Measurements from ENCODE around the gene MOSPD3. TPM values are rescaled to one million over a fixed set of nuclear protein-coding genes. Genes with fewer than 3 reads are reported as not detected.

Gene MOSPD3
- total and polyA plus RNA-seq, 8 donors, result 4.0 to 30.7 (median 20.4) TPM; not detected in 1

- Histone ChIP-seq H3K4me1 (peaks cover 35 to 54% (median 49%) of the 10 kb centered on the region in 4 donors), H3K27ac (peak overlapping the region; percentile 95 to 99 (median 99)), H3K27me3 (peaks cover 0 to 8% (median 0%) of the 10 kb centered on the region in 3 donors), H3K9me3 (no peaks in the 10 kb centered on the region), H3K4me3 (peak overlapping the region; percentile 70 to 97 (median 90)), H3K36me3 (peaks cover 20 to 30% (median 27%) of the 10 kb centered on the region in 4 donors)
- 2 to 5% (median 4%) methylated on average over 19 to 20 of the region's 20 CpGs for WGBS, 5 donors
- peak; percentile 43 to 86 for DNase-seq
- TF ChIP-seq EP300 (IDR thresholded peaks at IDR 0.05) (no peak), CTCF (IDR thresholded peaks at IDR 0.05) (no peak), POLR2A (IDR thresholded peaks at IDR 0.05) (no peak), POLR2AphosphoS5 (IDR thresholded peaks at IDR 0.05) (no peak)
- intact Hi-C loops (cut with DNase I; ENCODE audit: low total_unique reads), result no loop called here
Measured at GRCh38 chr7:100584683-100585510, 27.4 kb upstream of the MOSPD3 start.

- Histone ChIP-seq H3K27ac (peak within 1 kb of the TSS; percentile 95 to 99 (median 99)), H3K27me3 (peaks cover 0 to 16% (median 0%) of the 10 kb centered on the region in 3 donors), H3K4me1 (peaks cover 35 to 54% (median 49%) of the 10 kb centered on the region in 4 donors), H3K9me3 (no peaks in the 10 kb centered on the region), H3K4me3 (peak within 1 kb of the TSS; percentile 88 to 97 (median 90)), H3K36me3 (peaks cover 17 to 22% (median 20%) of the 10 kb centered on the region in 4 donors)
- intact Hi-C loops (cut with DNase I; ENCODE audit: low total_unique reads), result no loop called here
- 0 to 1% (median 0%) methylated on average over 23 to 61 of the region's 61 CpGs for WGBS, 5 donors
- TF ChIP-seq EP300 (IDR thresholded peaks at IDR 0.05) (peak; percentile 39), CTCF (IDR thresholded peaks at IDR 0.05) (no peak), POLR2AphosphoS5 (IDR thresholded peaks at IDR 0.05) (peak; percentile 95 to 99 (median 98)), POLR2A (IDR thresholded peaks at IDR 0.05) (peak in 2 of 4 donors; percentile 92 to 96)
- DNase-seq, result peak; percentile 73 to 82
Measured at GRCh38 chr7:100585511-100586265, 26.7 kb upstream of the MOSPD3 start, which contains the start of gene LRCH4. LRCH4 (minus strand) TSS chr7:100586129; CDS start chr7:100586100, 29 bp downstream.

- H3K9me3 ChIP-seq, result no peaks in the 10 kb centered on the region
- peaks cover 0 to 17% (median 0%) of the 10 kb centered on the region in 3 donors for H3K27me3 ChIP-seq
- H3K36me3 ChIP-seq, result peaks cover 9 to 14% (median 12%) of the 10 kb centered on the region in 4 donors
- H3K4me1 ChIP-seq, result peaks cover 35 to 51% (median 49%) of the 10 kb centered on the region in 4 donors
- peak; percentile 99 to 100 for DNase-seq
- TF ChIP-seq POLR2A (IDR thresholded peaks at IDR 0.05) (no peak), POLR2AphosphoS5 (IDR thresholded peaks at IDR 0.05) (peak in 1 of 3 donors; percentile 44)
- H3K4me3 ChIP-seq, result peak within 1 kb of the TSS; percentile 88 to 97 (median 90)
- 0 to 1% (median 0%) methylated on average over 29 to 53 of the region's 53 CpGs for WGBS, 5 donors
- intact Hi-C loops (cut with DNase I; ENCODE audit: low total_unique reads), result no loop called here
- H3K27ac ChIP-seq, result peak within 1 kb of the TSS; percentile 95 to 99 (median 99)
Measured at GRCh38 chr7:100586266-100587025, 25.9 kb upstream of the MOSPD3 start, which contains the start of gene FBXO24. FBXO24 (plus strand) TSS chr7:100586328; CDS start chr7:100586626, 298 bp downstream.

- TF ChIP-seq POLR2AphosphoS5 (IDR thresholded peaks at IDR 0.05) (no peak), CTCF (IDR thresholded peaks at IDR 0.05) (peak in 1 of 7 experiments; percentile 12), POLR2A (IDR thresholded peaks at IDR 0.05) (no peak), EP300 (IDR thresholded peaks at IDR 0.05) (no peak)
- DNase-seq, result no peak
- Histone ChIP-seq H3K4me1 (peaks cover 18 to 32% (median 31%) of the 10 kb centered on the region in 4 donors), H3K27me3 (peaks cover 0 to 17% (median 0%) of the 10 kb centered on the region in 3 donors), H3K9me3 (no peaks in the 10 kb centered on the region), H3K27ac (no peak overlapping the region), H3K36me3 (no peaks in the 10 kb centered on the region), H3K4me3 (no peak overlapping the region)
- intact Hi-C loops (cut with DNase I; ENCODE audit: low total_unique reads), result no loop called here
- WGBS, 5 donors, result 55 to 96% (median 80%) methylated on average over 1 of the region's 1 CpG
Measured at GRCh38 chr7:100588438-100588837, 23.9 kb upstream of the MOSPD3 start.

Measured in stomach (tissue), 9 donors.